GM12865 (cell line): Measurements from ENCODE around the gene RECQL5.
A peak's percentile ranks its signal among the peaks of the same experiment; 100 is the strongest.

ENCODE experiments used
- DNase-seq: peaks from one replicate; pipeline ENCODE4 v3.0.0; 2010; ENCODE audit warnings: low read depth
- H3K4me3 ChIP-seq: 2 replicates; pipeline ENCODE4 v1.5.1; 2011; ENCODE audit warnings: mild to moderate bottlenecking, low read depth, low read length, control low read depth
- CTCF ChIP-seq: IDR thresholded peaks from 2 replicates; pipeline ENCODE4 v1.5.1; 2011; ENCODE audit warnings: low read length, control low read depth, low read depth, inconsistent platforms; ENCODE audit not compliant: insufficient read depth; ENCODE audit errors: missing control alignments

RECQL5 gene

GRCh38 chr17:75694536-75694935, 27.6 kb upstream of the RECQL5 start:
- no peak for TF ChIP-seq CTCF
- H3K4me3 ChIP-seq: no peak overlapping the region
- DNase-seq: no peak

- DNase-seq: no peak
- H3K4me3 ChIP-seq: no peak overlapping the region
- no peak for TF ChIP-seq CTCF
Observed at GRCh38 chr17:75693500-75694481, 26.8 kb upstream of the RECQL5 start.

GRCh38 chr17:75692976-75693375, 26.0 kb upstream of the RECQL5 start:
- no peak overlapping the region for H3K4me3 ChIP-seq
- no peak for DNase-seq
- TF ChIP-seq CTCF: no peak

- TF ChIP-seq CTCF: no peak
- H3K4me3 ChIP-seq: no peak overlapping the region
- DNase-seq: no peak
Observed at GRCh38 chr17:75691801-75692626, 25.1 kb upstream of the RECQL5 start.

GRCh38 chr17:75691371-75691791, 24.4 kb upstream of the RECQL5 start:
- TF ChIP-seq CTCF: no peak
- no peak for DNase-seq
- no peak overlapping the region for H3K4me3 ChIP-seq

- DNase-seq: peak; percentile 87
- H3K4me3 ChIP-seq: no peak overlapping the region
- TF ChIP-seq CTCF: no peak
Observed at GRCh38 chr17:75689441-75689873, 22.5 kb upstream of the RECQL5 start.
